ENCODE data around the gene JAZF1. TPM values are rescaled to one million over a fixed set of nuclear protein-coding genes. Genes with fewer than 3 reads are reported as not detected.

JAZF1 gene
- total and polyA plus RNA-seq, 9 of the 15 experiments (the other 6 are each of a cell fraction or from before 2014, with no cell fraction given), result 0.04 to 0.64 (median 0.11) TPM; not detected in 3

DNA sequence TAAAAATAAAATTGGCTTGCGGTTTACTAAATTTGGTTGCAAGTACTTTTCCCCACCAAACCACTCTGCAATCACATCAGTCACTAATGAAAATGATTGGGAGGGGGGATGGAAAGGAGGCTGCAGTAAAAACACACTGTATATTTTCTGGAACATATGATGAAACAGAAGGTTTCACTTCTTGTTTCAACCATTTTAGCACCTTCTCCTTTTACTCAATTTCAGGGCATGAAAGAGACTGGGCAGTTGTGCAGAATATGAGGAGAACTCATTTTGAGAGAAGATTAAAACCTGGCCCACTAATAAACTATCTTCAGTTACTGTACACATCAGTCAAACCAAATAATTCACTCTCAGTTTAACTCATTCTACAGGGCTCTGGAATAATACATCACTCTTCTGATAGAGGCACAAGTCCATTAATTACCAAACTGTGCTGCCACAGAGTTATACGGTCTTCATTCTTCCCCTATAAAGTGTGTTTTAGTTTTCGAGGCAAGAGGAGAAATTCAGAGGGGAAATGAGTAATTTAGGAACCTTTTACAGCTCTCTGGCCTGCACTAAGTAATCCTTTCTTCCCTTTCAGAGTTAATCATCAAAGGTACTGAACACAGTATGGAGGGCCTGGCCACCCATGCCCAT is 25.5 kb downstream of the JAZF1 start:
- DNase-seq (ENCODE audit: extremely low read depth in 1 of 4, low spot score in 3 of 4), result no peak
- H3K4me1 ChIP-seq (replicated peaks in 1 of 2; ENCODE audit: control insufficient read depth in 2 of 2, insufficient read depth in 2 of 2, low read length in 2 of 2), result no peaks in the 10 kb centered on the region
- no peaks in the 10 kb centered on the region for H3K9me1 ChIP-seq (ENCODE audit: control insufficient read depth, insufficient read depth, low read length)
- no peak overlapping the region for H3K27ac ChIP-seq (ENCODE audit: extremely low read depth, low read depth, low read length)
- H4K20me1 ChIP-seq (replicated peaks; ENCODE audit: control insufficient read depth, insufficient read depth, low read length), result no peaks in the 10 kb centered on the region
- ChIA-PET POLR2A (no interaction called here), CTCF (ENCODE audit: low intra/inter-chr PET ratio) (no interaction called here)
- no peaks in the 10 kb centered on the region for H3K79me2 ChIP-seq (ENCODE audit: control insufficient read depth, insufficient read depth, low read length)
- no peak overlapping the region for H3K9ac ChIP-seq (ENCODE audit: insufficient read depth in 1 of 2, low read depth in 2 of 2, low read length in 2 of 2)
- FAIRE-seq, result no peak
- H2AFZ ChIP-seq (ENCODE audit: low read depth, low read length), result no peak overlapping the region
- H3K27me3 ChIP-seq (ENCODE audit: control insufficient read depth in 2 of 2, insufficient read depth in 2 of 2, low read length in 2 of 2), result peaks cover 2 to 5% of the 10 kb centered on the region in 2 experiments; a peak in 3 of 5 replicates
- BruUV-seq (replicated peaks), result no TSS peak
- no peak for ATAC-seq
- no peaks in the 10 kb centered on the region for H3K36me3 ChIP-seq (ENCODE audit: control insufficient read depth, insufficient read depth, low read length)
- 0% methylated on average over 3 of the region's 3 CpGs for WGBS (ENCODE audit: insufficient coverage, low coverage, missing lambda C conversion rate)
- no peak overlapping the region for H3K4me3 ChIP-seq
- H3K9me3 ChIP-seq (replicated peaks; ENCODE audit: control insufficient read depth, insufficient read depth, low read depth, low read length), result no peaks in the 10 kb centered on the region
- intact Hi-C loops (cut with micrococcal nuclease), result no loop called here
- TF ChIP-seq L3MBTL2 (IDR thresholded peaks at IDR 0.05) (no peak), CBX3 (IDR thresholded peaks at IDR 0.05; ENCODE audit: borderline replicate concordance in 1 of 2, low read length in 2 of 2) (no peak), FOSL1 (tag; conservative IDR thresholded peaks at IDR 0.05) (no peak), ZNF717 (CRISPR knock-in tag; IDR thresholded peaks at IDR 0.05) (no peak), ZEB2 (IDR thresholded peaks at IDR 0.05) (no peak), TBL1XR1 (IDR thresholded peaks at IDR 0.05; ENCODE audit: low read length in 2 of 2) (no peak), ZFX (CRISPR knock-in tag; IDR thresholded peaks at IDR 0.05) (no peak), GTF2E2 (tag; IDR thresholded peaks at IDR 0.05) (no peak)
- TF ChIP-seq, protein P1, sequence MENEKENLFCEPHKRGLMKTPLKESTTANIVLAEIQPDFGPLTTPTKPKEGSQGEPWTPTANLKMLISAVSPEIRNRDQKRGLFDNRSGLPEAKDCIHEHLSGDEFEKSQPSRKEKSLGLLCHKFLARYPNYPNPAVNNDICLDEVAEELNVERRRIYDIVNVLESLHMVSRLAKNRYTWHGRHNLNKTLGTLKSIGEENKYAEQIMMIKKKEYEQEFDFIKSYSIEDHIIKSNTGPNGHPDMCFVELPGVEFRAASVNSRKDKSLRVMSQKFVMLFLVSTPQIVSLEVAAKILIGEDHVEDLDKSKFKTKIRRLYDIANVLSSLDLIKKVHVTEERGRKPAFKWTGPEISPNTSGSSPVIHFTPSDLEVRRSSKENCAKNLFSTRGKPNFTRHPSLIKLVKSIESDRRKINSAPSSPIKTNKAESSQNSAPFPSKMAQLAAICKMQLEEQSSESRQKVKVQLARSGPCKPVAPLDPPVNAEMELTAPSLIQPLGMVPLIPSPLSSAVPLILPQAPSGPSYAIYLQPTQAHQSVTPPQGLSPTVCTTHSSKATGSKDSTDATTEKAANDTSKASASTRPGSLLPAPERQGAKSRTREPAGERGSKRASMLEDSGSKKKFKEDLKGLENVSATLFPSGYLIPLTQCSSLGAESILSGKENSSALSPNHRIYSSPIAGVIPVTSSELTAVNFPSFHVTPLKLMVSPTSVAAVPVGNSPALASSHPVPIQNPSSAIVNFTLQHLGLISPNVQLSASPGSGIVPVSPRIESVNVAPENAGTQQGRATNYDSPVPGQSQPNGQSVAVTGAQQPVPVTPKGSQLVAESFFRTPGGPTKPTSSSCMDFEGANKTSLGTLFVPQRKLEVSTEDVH (IDR thresholded peaks at IDR 0.05; ENCODE audit: low read depth, partially characterized antibody), result no peak
- in situ Hi-C loops (cut with MboI), result no loop called here
- no peak overlapping the region for H3K4me2 ChIP-seq (ENCODE audit: insufficient read depth, low read length)

Data from K562 (cell line).